ENCODE measurements around the gene EDNRA.

EDNRA gene

GRCh38 chr4:147543034-147543433 lies 62.1 kb downstream of the EDNRA start:
- Histone ChIP-seq H3K27me3 (ENCODE audit: insufficient read depth, low read depth, severe bottlenecking) (no peaks in the 10 kb centered on the region), H3K4me3 (ENCODE audit: low read depth, low read length) (no peak overlapping the region), H3K36me3 (no peaks in the 10 kb centered on the region), H3K9me3 (ENCODE audit: severe bottlenecking) (no peaks in the 10 kb centered on the region), H3K27ac (no peak overlapping the region)
- no peak for DNase-seq
- TF ChIP-seq CTCF (IDR thresholded peaks at IDR 0.05; ENCODE audit: low read depth, low read length), result no peak

GRCh38 chr4:147546349-147546748 lies 65.5 kb downstream of the EDNRA start:
- H3K4me3 ChIP-seq (ENCODE audit: low read depth, low read length), result no peak overlapping the region
- TF ChIP-seq CTCF (IDR thresholded peaks at IDR 0.05; ENCODE audit: low read depth, low read length), result no peak
- H3K36me3 ChIP-seq, result no peaks in the 10 kb centered on the region
- H3K27me3 ChIP-seq (ENCODE audit: insufficient read depth, low read depth, severe bottlenecking), result no peaks in the 10 kb centered on the region
- no peak for DNase-seq
- no peak overlapping the region for H3K27ac ChIP-seq
- H3K9me3 ChIP-seq (ENCODE audit: severe bottlenecking), result peaks cover 1% of the 10 kb centered on the region

GRCh38 chr4:147547314-147548056 lies 66.6 kb downstream of the EDNRA start:
- Histone ChIP-seq H3K27me3 (ENCODE audit: insufficient read depth, low read depth, severe bottlenecking) (no peaks in the 10 kb centered on the region), H3K9me3 (ENCODE audit: severe bottlenecking) (peaks cover 9% of the 10 kb centered on the region), H3K36me3 (no peaks in the 10 kb centered on the region), H3K27ac (no peak overlapping the region), H3K4me3 (ENCODE audit: low read depth, low read length) (no peak overlapping the region)
- TF ChIP-seq CTCF (IDR thresholded peaks at IDR 0.05; ENCODE audit: low read depth, low read length), result no peak
- DNase-seq, result no peak

GRCh38 chr4:147548256-147548655 lies 67.4 kb downstream of the EDNRA start:
- Histone ChIP-seq H3K4me3 (ENCODE audit: low read depth, low read length) (no peak overlapping the region), H3K9me3 (ENCODE audit: severe bottlenecking) (peaks cover 9% of the 10 kb centered on the region), H3K27ac (no peak overlapping the region), H3K27me3 (ENCODE audit: insufficient read depth, low read depth, severe bottlenecking) (no peaks in the 10 kb centered on the region), H3K36me3 (no peaks in the 10 kb centered on the region)
- no peak for TF ChIP-seq CTCF (IDR thresholded peaks at IDR 0.05; ENCODE audit: low read depth, low read length)
- no peak for DNase-seq

GRCh38 chr4:147550626-147551246 lies 69.8 kb downstream of the EDNRA start:
- Histone ChIP-seq H3K27me3 (ENCODE audit: insufficient read depth, low read depth, severe bottlenecking) (no peaks in the 10 kb centered on the region), H3K4me3 (ENCODE audit: low read depth, low read length) (no peak overlapping the region), H3K9me3 (ENCODE audit: severe bottlenecking) (peaks cover 9% of the 10 kb centered on the region), H3K27ac (no peak overlapping the region), H3K36me3 (no peaks in the 10 kb centered on the region)
- peak; percentile 19 for DNase-seq
- no peak for TF ChIP-seq CTCF (IDR thresholded peaks at IDR 0.05; ENCODE audit: low read depth, low read length)

All from WERI-Rb-1 (cell line).